OCI-LY3 (cell line): Measurements from ENCODE around the gene DYNC1LI1.

Source experiments
- CTCF ChIP-seq: fragments of 200-600, 300-600 bp; sonication (generic); IDR thresholded peaks from 2 replicates; pipeline ENCODE4 v1.5.1; 2014; ENCODE audit warnings: antibody characterized with exemption, low read length, low read depth
- EZH2phosphoT487 ChIP-seq: fragments of 200-600 bp; shearing (Covaris generic); IDR thresholded peaks from 2 replicates; pipeline ENCODE4 v1.6.1; 2018; ENCODE audit warnings: antibody characterized with exemption, mixed run types, low read depth

GRCh38 chr3:32532434-32532833 is 38.2 kb downstream of the DYNC1LI1 start:
- TF ChIP-seq CTCF (no peak), EZH2phosphoT487 (no peak)
